ENCODE data around the gene NDUFB10.
"Not testable (repeated sequence)": the region's sequence is repeated elsewhere in the genome, so short reads cannot be mapped to it uniquely, and the experiment has no call there.

The NDUFB10 gene

GRCh38 chr16:1917056-1917664 is 42.2 kb upstream of the NDUFB10 start:
- Histone ChIP-seq H3K9me3 (ENCODE audit: control insufficient read depth, low read length) (no peaks in the 10 kb centered on the region), H3K4me1 (ENCODE audit: control insufficient read depth, insufficient read depth, low read length, poor library complexity, severe bottlenecking) (peaks cover 4% of the 10 kb centered on the region), H3K36me3 (ENCODE audit: control insufficient read depth, insufficient read depth, low read length) (no peaks in the 10 kb centered on the region), H3K27ac (ENCODE audit: insufficient read depth, low read length, poor library complexity, severe bottlenecking) (no peak overlapping the region), H3K4me3 (ENCODE audit: insufficient read depth, low read depth, low read length, poor library complexity, severe bottlenecking) (no peak overlapping the region), H3K27me3 (replicated peaks; ENCODE audit: control insufficient read depth, insufficient read depth, low read length, poor library complexity, severe bottlenecking) (peaks cover 22% of the 10 kb centered on the region)
- no peak for DNase-seq

- Histone ChIP-seq H3K27me3 (replicated peaks; ENCODE audit: control insufficient read depth, insufficient read depth, low read length, poor library complexity, severe bottlenecking) (peaks cover 24% of the 10 kb centered on the region), H3K4me3 (ENCODE audit: insufficient read depth, low read depth, low read length, poor library complexity, severe bottlenecking) (no peak overlapping the region), H3K36me3 (ENCODE audit: control insufficient read depth, insufficient read depth, low read length) (no peaks in the 10 kb centered on the region), H3K27ac (ENCODE audit: insufficient read depth, low read length, poor library complexity, severe bottlenecking) (no peak overlapping the region), H3K4me1 (ENCODE audit: control insufficient read depth, insufficient read depth, low read length, poor library complexity, severe bottlenecking) (peaks cover 4% of the 10 kb centered on the region), H3K9me3 (ENCODE audit: control insufficient read depth, low read length) (no peaks in the 10 kb centered on the region)
- no peak for DNase-seq
Observed at GRCh38 chr16:1917665-1918350, 41.5 kb upstream of the NDUFB10 start.

GRCh38 chr16:1918351-1919326 is 40.7 kb upstream of the NDUFB10 start, which contains the start of gene HS3ST6:
Gene HS3ST6, minus strand, starts transcription at chr16:1918415. Its CDS starts 92 bp downstream, at chr16:1918323.
- H3K4me1 ChIP-seq (ENCODE audit: control insufficient read depth, insufficient read depth, low read length, poor library complexity, severe bottlenecking) = peaks cover 4% of the 10 kb centered on the region
- no peak within 1 kb of the TSS for H3K4me3 ChIP-seq (ENCODE audit: insufficient read depth, low read depth, low read length, poor library complexity, severe bottlenecking)
- peaks cover 32% of the 10 kb centered on the region for H3K27me3 ChIP-seq (replicated peaks; ENCODE audit: control insufficient read depth, insufficient read depth, low read length, poor library complexity, severe bottlenecking)

GRCh38 chr16:1919327-1919998 is 39.9 kb upstream of the NDUFB10 start:
- no peak overlapping the region for H3K4me3 ChIP-seq (ENCODE audit: insufficient read depth, low read depth, low read length, poor library complexity, severe bottlenecking)
- peaks cover 35% of the 10 kb centered on the region for H3K27me3 ChIP-seq (replicated peaks; ENCODE audit: control insufficient read depth, insufficient read depth, low read length, poor library complexity, severe bottlenecking)
- H3K4me1 ChIP-seq (ENCODE audit: control insufficient read depth, insufficient read depth, low read length, poor library complexity, severe bottlenecking) = peaks cover 4% of the 10 kb centered on the region
- no peaks in the 10 kb centered on the region for H3K9me3 ChIP-seq (ENCODE audit: control insufficient read depth, low read length)
- no peak for DNase-seq
- no peak overlapping the region for H3K27ac ChIP-seq (ENCODE audit: insufficient read depth, low read length, poor library complexity, severe bottlenecking)
- H3K36me3 ChIP-seq (ENCODE audit: control insufficient read depth, insufficient read depth, low read length) = no peaks in the 10 kb centered on the region

More at GRCh38 chr16:1918351-1919326, 40.7 kb upstream of the NDUFB10 start, which contains the start of gene HS3ST6:
- Histone ChIP-seq H3K27ac (ENCODE audit: insufficient read depth, low read length, poor library complexity, severe bottlenecking) (no peak within 1 kb of the TSS), H3K36me3 (ENCODE audit: control insufficient read depth, insufficient read depth, low read length) (no peaks in the 10 kb centered on the region), H3K9me3 (ENCODE audit: control insufficient read depth, low read length) (no peaks in the 10 kb centered on the region)
- no peak for DNase-seq

GRCh38 chr16:1920122-1920521 is 39.2 kb upstream of the NDUFB10 start:
- H3K4me1 ChIP-seq (ENCODE audit: control insufficient read depth, insufficient read depth, low read length, poor library complexity, severe bottlenecking); H3K9me3 ChIP-seq (ENCODE audit: control insufficient read depth, low read length); H3K27ac ChIP-seq (ENCODE audit: insufficient read depth, low read length, poor library complexity, severe bottlenecking); H3K36me3 ChIP-seq (ENCODE audit: control insufficient read depth, insufficient read depth, low read length); H3K4me3 ChIP-seq (ENCODE audit: insufficient read depth, low read depth, low read length, poor library complexity, severe bottlenecking); DNase-seq: not testable (repeated sequence)
- H3K27me3 ChIP-seq (replicated peaks; ENCODE audit: control insufficient read depth, insufficient read depth, low read length, poor library complexity, severe bottlenecking) = peaks cover 35% of the 10 kb centered on the region

GRCh38 chr16:1920727-1921171 is 38.6 kb upstream of the NDUFB10 start:
- DNase-seq = no peak
- no peak overlapping the region for H3K4me3 ChIP-seq (ENCODE audit: insufficient read depth, low read depth, low read length, poor library complexity, severe bottlenecking)
- peaks cover 4% of the 10 kb centered on the region for H3K4me1 ChIP-seq (ENCODE audit: control insufficient read depth, insufficient read depth, low read length, poor library complexity, severe bottlenecking)
- H3K9me3 ChIP-seq (ENCODE audit: control insufficient read depth, low read length) = no peaks in the 10 kb centered on the region
- H3K36me3 ChIP-seq (ENCODE audit: control insufficient read depth, insufficient read depth, low read length) = no peaks in the 10 kb centered on the region
- H3K27ac ChIP-seq (ENCODE audit: insufficient read depth, low read length, poor library complexity, severe bottlenecking) = no peak overlapping the region
- H3K27me3 ChIP-seq (replicated peaks; ENCODE audit: control insufficient read depth, insufficient read depth, low read length, poor library complexity, severe bottlenecking) = peaks cover 35% of the 10 kb centered on the region

GRCh38 chr16:1922357-1922756 is 37.0 kb upstream of the NDUFB10 start:
- H3K4me3 ChIP-seq (ENCODE audit: insufficient read depth, low read depth, low read length, poor library complexity, severe bottlenecking) = no peak overlapping the region
- DNase-seq = no peak

GRCh38 chr16:1923299-1924034 is 35.9 kb upstream of the NDUFB10 start:
- Histone ChIP-seq H3K4me1 (ENCODE audit: control insufficient read depth, insufficient read depth, low read length, poor library complexity, severe bottlenecking) (peaks cover 3% of the 10 kb centered on the region), H3K36me3 (ENCODE audit: control insufficient read depth, insufficient read depth, low read length) (no peaks in the 10 kb centered on the region), H3K4me3 (ENCODE audit: insufficient read depth, low read depth, low read length, poor library complexity, severe bottlenecking) (no peak overlapping the region), H3K9me3 (ENCODE audit: control insufficient read depth, low read length) (no peaks in the 10 kb centered on the region), H3K27ac (ENCODE audit: insufficient read depth, low read length, poor library complexity, severe bottlenecking) (no peak overlapping the region), H3K27me3 (replicated peaks; ENCODE audit: control insufficient read depth, insufficient read depth, low read length, poor library complexity, severe bottlenecking) (peaks cover 31% of the 10 kb centered on the region)
- no peak for DNase-seq

More at GRCh38 chr16:1922357-1922756, 37.0 kb upstream of the NDUFB10 start:
- peaks cover 32% of the 10 kb centered on the region for H3K27me3 ChIP-seq (replicated peaks; ENCODE audit: control insufficient read depth, insufficient read depth, low read length, poor library complexity, severe bottlenecking)
- no peak overlapping the region for H3K27ac ChIP-seq (ENCODE audit: insufficient read depth, low read length, poor library complexity, severe bottlenecking)
- no peaks in the 10 kb centered on the region for H3K9me3 ChIP-seq (ENCODE audit: control insufficient read depth, low read length)
- H3K36me3 ChIP-seq (ENCODE audit: control insufficient read depth, insufficient read depth, low read length) = no peaks in the 10 kb centered on the region
- H3K4me1 ChIP-seq (ENCODE audit: control insufficient read depth, insufficient read depth, low read length, poor library complexity, severe bottlenecking) = peaks cover 4% of the 10 kb centered on the region

- Histone ChIP-seq H3K9me3 (ENCODE audit: control insufficient read depth, low read length) (no peaks in the 10 kb centered on the region), H3K4me3 (ENCODE audit: insufficient read depth, low read depth, low read length, poor library complexity, severe bottlenecking) (no peak overlapping the region), H3K27me3 (replicated peaks; ENCODE audit: control insufficient read depth, insufficient read depth, low read length, poor library complexity, severe bottlenecking) (peaks cover 28% of the 10 kb centered on the region), H3K4me1 (ENCODE audit: control insufficient read depth, insufficient read depth, low read length, poor library complexity, severe bottlenecking) (peaks cover under 1% of the 10 kb centered on the region), H3K27ac (ENCODE audit: insufficient read depth, low read length, poor library complexity, severe bottlenecking) (no peak overlapping the region), H3K36me3 (ENCODE audit: control insufficient read depth, insufficient read depth, low read length) (no peaks in the 10 kb centered on the region)
- no peak for DNase-seq
Observed at GRCh38 chr16:1924095-1924494, 35.2 kb upstream of the NDUFB10 start.

All from effector memory CD4-positive, alpha-beta T cell (primary cell).